ENCODE results near the gene TNFRSF1A.

The TNFRSF1A gene

DNA sequence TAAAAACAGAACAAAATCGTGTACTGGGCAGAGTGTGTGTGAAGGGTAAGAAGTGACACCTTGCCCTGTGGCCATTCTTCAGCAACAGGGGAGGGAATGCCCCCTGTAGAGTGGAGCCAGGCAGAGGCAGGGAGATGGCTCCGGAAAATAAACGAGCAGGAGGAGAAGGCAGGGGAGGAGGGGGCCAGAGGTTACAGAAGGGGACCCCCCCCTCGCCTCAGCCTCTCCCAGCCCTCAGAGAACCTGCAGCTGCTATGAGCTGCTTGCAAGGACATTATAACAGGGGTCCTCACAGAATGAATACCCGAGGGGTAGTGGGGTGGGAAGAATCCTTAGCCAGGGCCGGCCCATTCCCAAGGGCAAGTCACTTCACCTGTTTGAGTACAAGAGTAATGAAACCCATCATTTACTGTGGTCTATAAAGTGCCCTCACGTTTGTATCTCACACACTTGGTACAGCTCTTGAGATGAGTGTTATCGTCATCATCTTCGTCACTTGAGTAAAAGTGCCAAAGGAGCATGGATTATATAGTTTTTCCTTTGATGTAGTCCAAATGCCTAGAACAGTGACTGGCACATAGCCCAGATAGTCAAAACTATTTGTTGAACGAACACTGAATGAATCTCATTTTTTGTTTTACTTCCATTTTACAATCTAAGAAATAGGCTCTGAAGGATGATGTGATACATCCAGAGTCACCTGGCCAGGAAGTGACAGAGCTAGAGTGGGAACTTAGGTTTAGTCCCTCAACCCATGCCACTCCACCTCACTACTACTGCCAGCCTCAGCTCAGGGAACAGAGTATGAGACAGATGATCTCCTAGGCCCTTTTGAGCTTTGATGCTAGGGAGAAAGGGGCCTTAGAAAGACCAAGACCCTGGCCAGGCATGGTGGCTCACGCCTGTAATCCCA lies 19.0 kb upstream of the TNFRSF1A start:
- H3K27ac ChIP-seq, result peak overlapping the region; percentile 15; the same call in 1 of the 2 replicates

DNA sequence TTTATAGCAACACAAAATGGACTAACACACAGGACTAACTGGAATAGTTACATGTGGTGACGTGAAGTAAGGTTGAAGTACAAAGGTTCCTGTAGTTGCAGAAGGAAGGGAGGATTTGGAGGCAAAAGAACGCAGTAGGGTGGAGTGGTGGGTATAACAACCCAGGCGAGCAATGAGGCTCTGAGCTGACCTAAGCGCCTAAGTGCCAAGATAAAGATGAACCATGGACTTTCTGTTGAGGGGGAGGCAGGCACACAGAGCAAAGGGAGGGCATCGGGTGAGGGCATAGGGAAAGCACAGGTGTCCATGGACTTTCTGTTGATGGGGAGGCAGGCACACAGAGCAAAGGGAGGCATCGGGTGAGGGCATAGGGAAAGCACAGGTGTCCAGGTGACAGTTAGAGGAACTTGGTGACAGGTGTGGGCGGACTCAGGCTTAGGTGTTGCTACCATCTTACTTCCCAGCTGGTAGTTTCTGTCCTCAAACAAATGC lies 18.2 kb upstream of the TNFRSF1A start:
- no peak overlapping the region for H3K27ac ChIP-seq
- TF ChIP-seq CTCF (conservative IDR thresholded peaks at IDR 0.05), result no peak

More for the DNA sequence above, 19.0 kb upstream of the TNFRSF1A start:
- TF ChIP-seq CTCF (conservative IDR thresholded peaks at IDR 0.05), result no peak

DNA sequence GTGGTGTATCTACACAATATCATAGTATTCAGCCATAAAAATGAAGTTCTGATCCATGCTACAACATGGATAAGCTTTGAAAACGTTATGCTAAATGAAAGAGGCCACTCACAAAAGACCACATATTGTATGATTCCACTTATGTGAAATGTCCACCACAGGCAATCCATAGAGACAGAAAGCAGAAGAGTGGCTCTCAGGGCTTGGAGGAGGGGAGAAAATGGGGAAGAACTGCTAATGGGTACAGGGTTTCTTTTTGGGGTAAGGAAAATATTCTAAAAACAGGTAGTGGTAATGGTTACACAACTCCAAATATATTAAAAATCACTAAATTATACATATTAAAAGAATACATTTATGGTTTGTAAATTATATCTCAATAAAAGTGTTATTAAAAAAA lies 17.0 kb upstream of the TNFRSF1A start:
- TF ChIP-seq CTCF (conservative IDR thresholded peaks at IDR 0.05), result no peak
- no peak overlapping the region for H3K27ac ChIP-seq

- TF ChIP-seq CTCF (conservative IDR thresholded peaks at IDR 0.05), result no peak
- H3K27ac ChIP-seq, result no peak overlapping the region
These were observed 14.5 kb upstream of the TNFRSF1A start for GRCh38 chr12:6356374-6356820.

DNA sequence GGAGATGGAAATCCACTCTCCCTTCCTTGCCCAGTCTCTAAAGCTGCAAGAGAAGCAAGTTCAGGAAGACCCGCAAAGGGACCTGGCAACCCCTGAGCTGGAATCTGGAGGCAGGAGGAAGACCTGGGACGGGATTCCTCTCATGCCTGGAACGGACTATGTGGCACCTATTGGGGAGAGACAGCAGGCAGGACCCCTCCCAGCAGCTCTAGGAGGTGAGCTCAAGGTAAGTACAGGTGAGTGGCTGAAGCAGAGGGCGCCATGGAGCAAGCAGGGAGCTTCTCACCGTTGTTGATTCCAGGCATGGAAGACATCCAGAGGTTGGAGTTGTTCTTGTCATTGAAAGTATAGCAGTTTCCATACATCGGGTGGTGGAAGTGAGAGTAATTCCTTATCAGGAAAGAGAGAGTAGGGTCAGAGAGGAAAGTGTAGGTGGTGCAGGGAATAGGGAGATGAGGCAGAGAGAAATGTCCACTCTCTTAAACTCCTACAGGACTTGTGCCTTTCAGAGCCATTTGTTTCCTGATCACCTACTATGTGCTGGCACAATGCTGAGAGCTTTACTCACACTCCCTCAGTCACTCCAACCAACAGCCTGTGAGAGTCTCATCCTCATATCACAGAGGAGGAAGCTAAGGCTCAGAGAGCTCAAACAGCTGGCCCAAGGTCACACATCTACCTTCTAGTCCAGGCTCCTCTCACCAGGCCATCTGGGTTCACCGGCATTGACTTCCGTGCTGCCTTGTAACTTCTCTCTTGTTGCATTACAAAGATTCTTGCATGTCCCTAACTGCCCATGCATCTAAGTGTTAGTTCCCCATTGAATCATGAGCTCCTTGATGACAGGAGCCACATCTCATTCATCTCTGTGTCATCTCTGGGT lies 13.9 kb upstream of the TNFRSF1A start:
- H3K27ac ChIP-seq, result no peak overlapping the region

DNA sequence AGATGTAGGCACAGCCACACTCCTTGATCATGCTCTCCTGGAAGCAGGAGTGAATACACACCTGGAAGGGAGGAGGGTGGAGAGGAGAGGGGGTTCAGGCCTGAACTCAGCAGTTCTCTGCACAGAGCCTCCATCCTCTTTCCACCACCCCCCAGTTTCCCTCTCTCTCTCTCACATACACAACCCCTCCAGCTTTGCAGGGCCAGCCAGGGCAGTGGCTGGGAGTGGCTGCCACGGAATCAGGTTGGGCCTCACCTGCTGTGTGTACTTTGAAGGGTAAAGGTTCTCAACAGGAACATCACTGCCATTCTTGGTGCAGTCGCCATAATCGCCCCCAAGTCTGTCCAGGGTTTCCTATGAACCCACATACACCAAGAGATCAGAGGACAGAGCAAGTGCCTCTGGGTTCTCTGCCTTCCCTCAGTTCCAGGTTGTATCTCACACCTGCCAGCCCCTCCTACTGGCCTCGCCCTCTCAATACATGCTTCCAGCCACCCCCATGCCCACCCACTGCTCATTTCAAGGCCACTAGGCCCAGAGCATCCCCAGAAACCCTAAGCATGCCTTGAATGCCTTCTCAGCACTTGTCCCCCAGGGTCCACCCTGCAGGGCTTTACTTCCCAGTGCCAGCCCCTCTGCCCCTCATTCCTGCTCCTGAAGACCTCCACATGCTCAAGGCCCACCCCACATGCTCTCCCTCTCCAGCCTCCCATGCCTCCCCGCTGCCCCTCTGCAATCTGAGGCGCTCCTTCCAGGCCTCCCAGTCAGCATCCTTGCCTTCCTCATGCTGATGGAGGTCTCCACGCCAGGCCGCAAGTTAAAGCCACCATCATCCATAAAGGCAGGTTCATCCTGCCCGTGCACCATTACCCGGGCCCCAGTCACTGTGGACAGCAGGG lies 12.9 kb upstream of the TNFRSF1A start:
- no peak for TF ChIP-seq CTCF (conservative IDR thresholded peaks at IDR 0.05)
- H3K27ac ChIP-seq, result no peak overlapping the region

More for the DNA sequence above, 13.9 kb upstream of the TNFRSF1A start:
- TF ChIP-seq CTCF (conservative IDR thresholded peaks at IDR 0.05), result no peak

Measured in VCaP (cell line).